K562 (cell line): Measurements from ENCODE around the gene POFUT2. TPM values are rescaled to one million over a fixed set of nuclear protein-coding genes. Genes with fewer than 3 reads are reported as not detected.

Source experiments
- BDP1 ChIP-seq: IDR thresholded peaks from 3 replicates; pipeline ENCODE4 v1.6.1; 2011; ENCODE audit not compliant: insufficient read length, insufficient read depth
- CEBPG ChIP-seq, 3 experiments: fragments of 200-800 bp in 1 of 3; sonication (Bioruptor generic) in 1 of 3; sonication (generic) in 1 of 3; formaldehyde crosslinking in 1 of 3; IDR thresholded peaks in 2 of 3; conservative IDR thresholded peaks in 1 of 3; 2 replicates each; pipeline versions ENCODE4 v1.6.1 to v1.8.0; 2016 to 2022; ENCODE audit warnings: missing compliant biosample characterization in 2 of 3, missing genetic modification characterization in 2 of 3, mild to moderate bottlenecking in 1 of 3, missing genetic modification reagents in 1 of 3
- HMGN3 ChIP-seq: IDR thresholded peaks from 2 replicates; pipeline ENCODE4 v1.6.1; 2011; ENCODE audit warnings: borderline replicate concordance, low read depth, mild to moderate bottlenecking, mixed read lengths, low read length; ENCODE audit not compliant: insufficient read length; ENCODE audit errors: extremely low read depth
- NEUROD1 ChIP-seq: fragments of 150-350 bp; IDR thresholded peaks from 2 replicates; pipeline ENCODE4 v1.6.1; 2014; ENCODE audit warnings: borderline replicate concordance, low read length, low read depth; ENCODE audit not compliant: partially characterized antibody
- POLR2AphosphoS5 ChIP-seq: IDR thresholded peaks from 2 replicates; pipeline ENCODE4 v1.6.1; 2011; ENCODE audit warnings: mild to moderate bottlenecking, low read depth, low read length, moderate library complexity; ENCODE audit not compliant: control insufficient read depth, insufficient read depth
- RBM15 ChIP-seq: fragments of 200-400 bp; formaldehyde crosslinking; IDR thresholded peaks from 2 replicates; pipeline ENCODE4 v1.6.1; 2018; ENCODE audit warnings: mild to moderate bottlenecking, low read length, moderate library complexity; ENCODE audit not compliant: insufficient read depth
- ZNF398 ChIP-seq: fragments of 250-450 bp; sonication (Bioruptor Pico); IDR thresholded peaks from 2 replicates; pipeline ENCODE4 v1.8.0; 2021; ENCODE audit warnings: moderate library complexity, mild to moderate bottlenecking, inconsistent platforms
- ZNF449 ChIP-seq: fragments of 250-450 bp; sonication (Bioruptor Pico); IDR thresholded peaks from 2 replicates; pipeline ENCODE4 v1.8.0; 2022; ENCODE audit warnings: moderate library complexity, mild to moderate bottlenecking, inconsistent platforms
- polyA plus RNA-seq, 8 experiments: library from polyadenylated mRNA; depleted of rRNA in 4 of 8; stranded (reverse) in 5 of 8; unstranded in 3 of 8; fragments of >200 nt; fragmentation: Nextera tagmentation in 2 of 8; fragmentation: Illumina TruSeq in 1 of 8; extraction: Ambion mirVana in 2 of 8; extraction: Trizol in 1 of 8; gene quantifications; 2 replicates each; pipeline versions ENCODE4 v1.2.1 to v1.2.3, GENCODE V29; 2011 to 2014; ENCODE audit warnings: inconsistent platforms in 1 of 8, missing spikeins in 1 of 8
- total RNA-seq, 7 experiments: library from RNA; depleted of rRNA in 6 of 7; stranded (reverse); fragments of >200 nt in 6 of 7; fragmentation: Illumina TruSeq in 2 of 7; extraction: Trizol in 2 of 7; gene quantifications; 2 replicates each; pipeline versions ENCODE4 v1.2.1 to v1.2.3, GENCODE V29; 2011 to 2021; ENCODE audit warnings: low replicate concordance in 1 of 7
- TF ChIP-seq, protein P1 (sequence below): fragments of 450-650 bp; IDR thresholded peaks from 2 replicates; pipeline ENCODE4 v1.6.1; 2016; ENCODE audit warnings: mild to moderate bottlenecking, moderate library complexity

Gene POFUT2
- total and polyA plus RNA-seq, 9 of the 15 experiments (the other 6 are each of a cell fraction or from before 2014, with no cell fraction given): 1.1 to 24.2 (median 11.0) TPM

GRCh38 chr21:45256912-45257672 lies 30.6 kb downstream of the POFUT2 start (continued):
- TF ChIP-seq POLR2AphosphoS5 (peak; percentile 98), ZNF449 (0 out of 2 replicates have a peak, but pooled peaks have one; percentile 32), HMGN3 (peak; percentile 88), BDP1 (no peak), RBM15 (no peak), CEBPG (CRISPR knock-in tag; IDR thresholded peaks at IDR 0.05) (no peak), CEBPG (tag; conservative IDR thresholded peaks at IDR 0.05 in 1 of 2, IDR thresholded peaks at IDR 0.05 in 1 of 2) (no peak), NEUROD1 (peak; percentile 57), ZNF398 (CRISPR knock-in tag) (no peak)
- TF ChIP-seq, protein P1, sequence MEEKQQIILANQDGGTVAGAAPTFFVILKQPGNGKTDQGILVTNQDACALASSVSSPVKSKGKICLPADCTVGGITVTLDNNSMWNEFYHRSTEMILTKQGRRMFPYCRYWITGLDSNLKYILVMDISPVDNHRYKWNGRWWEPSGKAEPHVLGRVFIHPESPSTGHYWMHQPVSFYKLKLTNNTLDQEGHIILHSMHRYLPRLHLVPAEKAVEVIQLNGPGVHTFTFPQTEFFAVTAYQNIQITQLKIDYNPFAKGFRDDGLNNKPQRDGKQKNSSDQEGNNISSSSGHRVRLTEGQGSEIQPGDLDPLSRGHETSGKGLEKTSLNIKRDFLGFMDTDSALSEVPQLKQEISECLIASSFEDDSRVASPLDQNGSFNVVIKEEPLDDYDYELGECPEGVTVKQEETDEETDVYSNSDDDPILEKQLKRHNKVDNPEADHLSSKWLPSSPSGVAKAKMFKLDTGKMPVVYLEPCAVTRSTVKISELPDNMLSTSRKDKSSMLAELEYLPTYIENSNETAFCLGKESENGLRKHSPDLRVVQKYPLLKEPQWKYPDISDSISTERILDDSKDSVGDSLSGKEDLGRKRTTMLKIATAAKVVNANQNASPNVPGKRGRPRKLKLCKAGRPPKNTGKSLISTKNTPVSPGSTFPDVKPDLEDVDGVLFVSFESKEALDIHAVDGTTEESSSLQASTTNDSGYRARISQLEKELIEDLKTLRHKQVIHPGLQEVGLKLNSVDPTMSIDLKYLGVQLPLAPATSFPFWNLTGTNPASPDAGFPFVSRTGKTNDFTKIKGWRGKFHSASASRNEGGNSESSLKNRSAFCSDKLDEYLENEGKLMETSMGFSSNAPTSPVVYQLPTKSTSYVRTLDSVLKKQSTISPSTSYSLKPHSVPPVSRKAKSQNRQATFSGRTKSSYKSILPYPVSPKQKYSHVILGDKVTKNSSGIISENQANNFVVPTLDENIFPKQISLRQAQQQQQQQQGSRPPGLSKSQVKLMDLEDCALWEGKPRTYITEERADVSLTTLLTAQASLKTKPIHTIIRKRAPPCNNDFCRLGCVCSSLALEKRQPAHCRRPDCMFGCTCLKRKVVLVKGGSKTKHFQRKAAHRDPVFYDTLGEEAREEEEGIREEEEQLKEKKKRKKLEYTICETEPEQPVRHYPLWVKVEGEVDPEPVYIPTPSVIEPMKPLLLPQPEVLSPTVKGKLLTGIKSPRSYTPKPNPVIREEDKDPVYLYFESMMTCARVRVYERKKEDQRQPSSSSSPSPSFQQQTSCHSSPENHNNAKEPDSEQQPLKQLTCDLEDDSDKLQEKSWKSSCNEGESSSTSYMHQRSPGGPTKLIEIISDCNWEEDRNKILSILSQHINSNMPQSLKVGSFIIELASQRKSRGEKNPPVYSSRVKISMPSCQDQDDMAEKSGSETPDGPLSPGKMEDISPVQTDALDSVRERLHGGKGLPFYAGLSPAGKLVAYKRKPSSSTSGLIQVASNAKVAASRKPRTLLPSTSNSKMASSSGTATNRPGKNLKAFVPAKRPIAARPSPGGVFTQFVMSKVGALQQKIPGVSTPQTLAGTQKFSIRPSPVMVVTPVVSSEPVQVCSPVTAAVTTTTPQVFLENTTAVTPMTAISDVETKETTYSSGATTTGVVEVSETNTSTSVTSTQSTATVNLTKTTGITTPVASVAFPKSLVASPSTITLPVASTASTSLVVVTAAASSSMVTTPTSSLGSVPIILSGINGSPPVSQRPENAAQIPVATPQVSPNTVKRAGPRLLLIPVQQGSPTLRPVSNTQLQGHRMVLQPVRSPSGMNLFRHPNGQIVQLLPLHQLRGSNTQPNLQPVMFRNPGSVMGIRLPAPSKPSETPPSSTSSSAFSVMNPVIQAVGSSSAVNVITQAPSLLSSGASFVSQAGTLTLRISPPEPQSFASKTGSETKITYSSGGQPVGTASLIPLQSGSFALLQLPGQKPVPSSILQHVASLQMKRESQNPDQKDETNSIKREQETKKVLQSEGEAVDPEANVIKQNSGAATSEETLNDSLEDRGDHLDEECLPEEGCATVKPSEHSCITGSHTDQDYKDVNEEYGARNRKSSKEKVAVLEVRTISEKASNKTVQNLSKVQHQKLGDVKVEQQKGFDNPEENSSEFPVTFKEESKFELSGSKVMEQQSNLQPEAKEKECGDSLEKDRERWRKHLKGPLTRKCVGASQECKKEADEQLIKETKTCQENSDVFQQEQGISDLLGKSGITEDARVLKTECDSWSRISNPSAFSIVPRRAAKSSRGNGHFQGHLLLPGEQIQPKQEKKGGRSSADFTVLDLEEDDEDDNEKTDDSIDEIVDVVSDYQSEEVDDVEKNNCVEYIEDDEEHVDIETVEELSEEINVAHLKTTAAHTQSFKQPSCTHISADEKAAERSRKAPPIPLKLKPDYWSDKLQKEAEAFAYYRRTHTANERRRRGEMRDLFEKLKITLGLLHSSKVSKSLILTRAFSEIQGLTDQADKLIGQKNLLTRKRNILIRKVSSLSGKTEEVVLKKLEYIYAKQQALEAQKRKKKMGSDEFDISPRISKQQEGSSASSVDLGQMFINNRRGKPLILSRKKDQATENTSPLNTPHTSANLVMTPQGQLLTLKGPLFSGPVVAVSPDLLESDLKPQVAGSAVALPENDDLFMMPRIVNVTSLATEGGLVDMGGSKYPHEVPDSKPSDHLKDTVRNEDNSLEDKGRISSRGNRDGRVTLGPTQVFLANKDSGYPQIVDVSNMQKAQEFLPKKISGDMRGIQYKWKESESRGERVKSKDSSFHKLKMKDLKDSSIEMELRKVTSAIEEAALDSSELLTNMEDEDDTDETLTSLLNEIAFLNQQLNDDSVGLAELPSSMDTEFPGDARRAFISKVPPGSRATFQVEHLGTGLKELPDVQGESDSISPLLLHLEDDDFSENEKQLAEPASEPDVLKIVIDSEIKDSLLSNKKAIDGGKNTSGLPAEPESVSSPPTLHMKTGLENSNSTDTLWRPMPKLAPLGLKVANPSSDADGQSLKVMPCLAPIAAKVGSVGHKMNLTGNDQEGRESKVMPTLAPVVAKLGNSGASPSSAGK: no peak; the same call in 1 of the 2 replicates
